Endothelial cell of umbilical vein (primary cell): ENCODE data around the gene ZNF618. TPM values are rescaled to one million over a fixed set of nuclear protein-coding genes. Genes with fewer than 3 reads are reported as not detected.

Experiments
- BruUV-seq: library from RNA; stranded (reverse); fragments of 400-500 nt; replicated peaks from 2 replicates; lab custom pipeline; 2021; lab: Mats Ljungman, UMichigan
- CTCF ChIA-PET: fragments of 300-600, 350-600 bp; sonication (Branson Sonifier 250); formaldehyde crosslinking; loops from one replicate; lab custom pipeline; 2021; ENCODE audit warnings: antibody characterized with exemption, inconsistent platforms; lab: Charles Lee
- POLR2A ChIA-PET: fragments of 300-600, 350-600 bp; sonication (Branson Sonifier 250); formaldehyde crosslinking; loops from one replicate; lab custom pipeline; 2021; ENCODE audit warnings: antibody characterized with exemption, inconsistent platforms; lab: Charles Lee
- DNase-seq: peaks from one replicate; pipeline ENCODE4 v3.0.0-alpha.2; 2011; ENCODE audit warnings: low read depth, low spot score
- FAIRE-seq: peaks from 2 replicates; lab custom pipeline; 2011; peaks lifted over from hg19 to GRCh38; lab: Jason Lieb, UNC
- H2AFZ ChIP-seq: 2 replicates; pipeline ENCODE4 v1.6.0; 2012; ENCODE audit warnings: low read depth, low read length, control low read depth, inconsistent platforms
- H3K27ac ChIP-seq: 2 replicates; pipeline ENCODE4 v1.5.1; 2011; ENCODE audit warnings: low read depth, mild to moderate bottlenecking, control low read depth, low read length, moderate library complexity; ENCODE audit not compliant: insufficient read depth
- H3K27me3 ChIP-seq, 2 experiments: 2 replicates each; pipeline versions ENCODE4 v1.6.0 to v1.6.1; 2011; ENCODE audit warnings: low read length in 2 of 2, mixed read lengths in 1 of 2; ENCODE audit not compliant: control insufficient read depth in 2 of 2, insufficient read depth in 2 of 2
- H3K36me3 ChIP-seq, 2 experiments: 2 replicates in 1 of 2; 3 replicates in 1 of 2; pipeline ENCODE4 v1.5.1; 2011; ENCODE audit warnings: low read length in 2 of 2, mild to moderate bottlenecking in 1 of 2, moderate library complexity in 1 of 2; ENCODE audit not compliant: control insufficient read depth in 2 of 2, insufficient read depth in 2 of 2; ENCODE audit errors: extremely low read depth in 1 of 2
- H3K4me1 ChIP-seq: 3 replicates; pipeline ENCODE4 v1.5.1; 2011; ENCODE audit warnings: mild to moderate bottlenecking, low read length; ENCODE audit not compliant: control insufficient read depth, insufficient read depth; ENCODE audit errors: extremely low read depth
- H3K4me2 ChIP-seq: 2 replicates; pipeline ENCODE4 v1.6.1; 2011; ENCODE audit warnings: low read length, control low read depth, mixed read lengths; ENCODE audit not compliant: insufficient read depth
- H3K4me3 ChIP-seq, 3 experiments: fragments of 200-600 bp in 1 of 3; sonication (generic), shearing (Covaris generic) in 1 of 3; replicated peaks in 1 of 3; 2 replicates each; pipeline ENCODE4 v1.5.1; 2011 to 2016; ENCODE audit warnings: control low read depth in 3 of 3, low read length in 3 of 3, mild to moderate bottlenecking in 2 of 3, inconsistent platforms in 1 of 3, low read depth in 1 of 3, moderate library complexity in 1 of 3; ENCODE audit not compliant: insufficient read depth in 1 of 3
- H3K79me2 ChIP-seq: 2 replicates; pipeline ENCODE4 v1.6.0; 2012; ENCODE audit warnings: low read length, inconsistent platforms; ENCODE audit not compliant: control insufficient read depth, insufficient read depth
- H3K9ac ChIP-seq: replicated peaks from 2 replicates; pipeline ENCODE3; 2011; ENCODE audit warnings: low read length, control low read depth; ENCODE audit not compliant: insufficient read depth; ENCODE audit errors: extremely low read depth
- H3K9me1 ChIP-seq: replicated peaks from 3 replicates; pipeline ENCODE4 v1.6.0; 2011; ENCODE audit warnings: mild to moderate bottlenecking, low read length; ENCODE audit not compliant: control insufficient read depth, insufficient read depth; ENCODE audit errors: extremely low read depth
- H3K9me3 ChIP-seq: replicated peaks from 2 replicates; pipeline ENCODE4 v1.5.1; 2012; ENCODE audit warnings: low read length, inconsistent platforms; ENCODE audit not compliant: control insufficient read depth, insufficient read depth
- H4K20me1 ChIP-seq: replicated peaks from 2 replicates; pipeline ENCODE3; 2011; ENCODE audit warnings: mild to moderate bottlenecking, low read length; ENCODE audit not compliant: control insufficient read depth, insufficient read depth; ENCODE audit errors: extremely low read depth
- EZH2 ChIP-seq: IDR thresholded peaks from 2 replicates; pipeline ENCODE4 v1.6.1; 2012; ENCODE audit warnings: borderline replicate concordance, low read depth, mild to moderate bottlenecking, moderate library complexity, low read length, inconsistent platforms; ENCODE audit not compliant: severe bottlenecking
- FOS ChIP-seq: IDR thresholded peaks from 2 replicates; pipeline ENCODE4 v1.6.1; 2011; ENCODE audit warnings: mild to moderate bottlenecking, low read length, moderate library complexity, borderline replicate concordance; ENCODE audit not compliant: insufficient read depth
- GATA2 ChIP-seq: IDR thresholded peaks from 2 replicates; pipeline ENCODE4 v1.7.0; 2011; ENCODE audit warnings: low read depth, mild to moderate bottlenecking, moderate library complexity, mixed read lengths, low read length; ENCODE audit not compliant: insufficient read length, insufficient read depth
- JUN ChIP-seq: IDR thresholded peaks from 2 replicates; pipeline ENCODE4 v1.6.1; 2011; ENCODE audit warnings: borderline replicate concordance, low read depth; ENCODE audit not compliant: insufficient read length, insufficient read depth
- MYC ChIP-seq: IDR thresholded peaks from one replicate; pipeline ENCODE4 v1.6.1; 2011; ENCODE audit warnings: mild to moderate bottlenecking, low read depth, low read length
- POLR2A ChIP-seq: IDR thresholded peaks from 2 replicates; pipeline ENCODE4 v1.6.1; 2012; ENCODE audit warnings: low read depth, mild to moderate bottlenecking, control low read depth, low read length
- POLR2AphosphoS5 ChIP-seq: IDR thresholded peaks from 2 replicates; pipeline ENCODE4 v1.6.1; 2012; ENCODE audit warnings: low read depth, mild to moderate bottlenecking, control low read depth, low read length, moderate library complexity; ENCODE audit not compliant: insufficient read depth
- dilution Hi-C: fragments of 300-500 bp; cut with MboI; formaldehyde crosslinking; loops from one replicate; pipeline ENCODE4 v1.15.0; 2019; ENCODE audit warnings: low sequenced_read_pairs; ENCODE audit not compliant: extremely low pct_ligation_motif_present
- intact Hi-C: fragments of 100-400 bp; cut with micrococcal nuclease; formaldehyde crosslinking; loops from one replicate; pipeline ENCODE4 v1.10.0; 2022
- polyA plus RNA-seq, 4 experiments: library from polyadenylated mRNA; depleted of rRNA in 3 of 4; stranded (reverse) in 3 of 4; unstranded in 1 of 4; fragments of >200 nt; gene quantifications; 2 replicates each; pipeline versions ENCODE4 v1.2.1 to v1.2.3, GENCODE V29; 2011 to 2012; ENCODE audit warnings: missing spikeins in 1 of 4
- total RNA-seq: library from RNA; stranded (reverse); gene quantifications from 2 replicates; pipeline ENCODE4 v1.2.3, GENCODE V29; 2021
- TF ChIP-seq, protein P1 (sequence below): IDR thresholded peaks from 2 replicates; pipeline ENCODE4 v1.6.1; 2011; ENCODE audit not compliant: insufficient read depth, insufficient read length
- TF ChIP-seq, protein P2 (sequence below), 2 donors: IDR thresholded peaks; 1 replicate in 1 of 2; 2 replicates in 1 of 2; pipeline ENCODE4 v1.5.1; 2011; ENCODE audit warnings: low read length in 2 of 2, mild to moderate bottlenecking in 2 of 2, moderate library complexity in 2 of 2, control low read depth in 1 of 2, inconsistent platforms in 1 of 2, low read depth in 1 of 2; ENCODE audit not compliant: insufficient read depth in 1 of 2; ENCODE audit errors: extremely low read depth in 1 of 2

The ZNF618 gene
- total and polyA plus RNA-seq, 2 donors (not counting 3 experiments of a cell fraction or from before 2014, with no cell fraction given) = 22.6 to 80.3 TPM

DNA sequence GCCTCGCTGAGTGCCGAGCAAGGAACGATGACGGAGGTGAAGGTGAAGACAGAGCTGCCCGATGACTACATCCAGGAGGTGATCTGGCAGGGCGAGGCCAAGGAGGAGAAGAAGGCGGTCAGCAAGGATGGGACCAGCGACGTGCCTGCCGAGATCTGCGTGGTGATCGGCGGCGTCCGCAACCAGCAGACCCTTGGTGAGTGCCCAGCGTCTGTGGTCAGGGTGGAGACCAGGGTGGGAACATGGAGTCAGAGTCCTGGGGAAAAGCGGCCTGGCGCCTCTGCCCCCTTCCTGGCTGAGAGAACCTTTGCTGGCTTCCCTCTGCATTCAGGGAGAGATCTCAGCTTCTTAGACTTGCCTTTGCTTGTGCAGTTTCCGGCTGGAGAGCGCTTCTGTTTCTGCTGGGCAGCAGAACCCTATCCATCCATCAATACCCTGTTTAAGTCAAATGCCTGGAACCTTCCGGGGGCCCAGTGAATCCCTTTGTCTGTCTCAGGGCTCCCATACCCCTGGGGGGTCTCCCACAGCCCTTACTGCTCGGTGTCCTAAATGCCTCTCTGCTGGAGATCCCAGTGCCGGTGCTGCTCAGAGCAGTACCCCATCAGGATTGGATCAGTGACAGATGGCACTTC lies 112.4 kb downstream of the ZNF618 start:
- Histone ChIP-seq H4K20me1 (peaks cover 5% of the 10 kb centered on the region), H3K27ac (no peak overlapping the region), H3K9me3 (no peaks in the 10 kb centered on the region), H3K9ac (no peak overlapping the region), H3K27me3 (no peaks in the 10 kb centered on the region), H3K4me3 (no peak overlapping the region), H3K79me2 (peaks cover 40% of the 10 kb centered on the region), H3K4me1 (peaks cover 37% of the 10 kb centered on the region), H3K9me1 (no peaks in the 10 kb centered on the region), H3K4me2 (no peak overlapping the region), H2AFZ (no peak overlapping the region), H3K36me3 (peaks cover 0 to 36% of the 10 kb centered on the region in 2 experiments)
- no TSS peak for BruUV-seq
- ChIA-PET CTCF (no interaction called here), POLR2A (no interaction called here)
- TF ChIP-seq JUN (no peak), POLR2A (no peak), POLR2AphosphoS5 (no peak), FOS (no peak), MYC (no peak), EZH2 (no peak), GATA2 (no peak)
- TF ChIP-seq, protein P1, sequence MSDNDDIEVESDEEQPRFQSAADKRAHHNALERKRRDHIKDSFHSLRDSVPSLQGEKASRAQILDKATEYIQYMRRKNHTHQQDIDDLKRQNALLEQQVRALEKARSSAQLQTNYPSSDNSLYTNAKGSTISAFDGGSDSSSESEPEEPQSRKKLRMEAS = no peak
- TF ChIP-seq, protein P2, sequence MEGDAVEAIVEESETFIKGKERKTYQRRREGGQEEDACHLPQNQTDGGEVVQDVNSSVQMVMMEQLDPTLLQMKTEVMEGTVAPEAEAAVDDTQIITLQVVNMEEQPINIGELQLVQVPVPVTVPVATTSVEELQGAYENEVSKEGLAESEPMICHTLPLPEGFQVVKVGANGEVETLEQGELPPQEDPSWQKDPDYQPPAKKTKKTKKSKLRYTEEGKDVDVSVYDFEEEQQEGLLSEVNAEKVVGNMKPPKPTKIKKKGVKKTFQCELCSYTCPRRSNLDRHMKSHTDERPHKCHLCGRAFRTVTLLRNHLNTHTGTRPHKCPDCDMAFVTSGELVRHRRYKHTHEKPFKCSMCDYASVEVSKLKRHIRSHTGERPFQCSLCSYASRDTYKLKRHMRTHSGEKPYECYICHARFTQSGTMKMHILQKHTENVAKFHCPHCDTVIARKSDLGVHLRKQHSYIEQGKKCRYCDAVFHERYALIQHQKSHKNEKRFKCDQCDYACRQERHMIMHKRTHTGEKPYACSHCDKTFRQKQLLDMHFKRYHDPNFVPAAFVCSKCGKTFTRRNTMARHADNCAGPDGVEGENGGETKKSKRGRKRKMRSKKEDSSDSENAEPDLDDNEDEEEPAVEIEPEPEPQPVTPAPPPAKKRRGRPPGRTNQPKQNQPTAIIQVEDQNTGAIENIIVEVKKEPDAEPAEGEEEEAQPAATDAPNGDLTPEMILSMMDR (IDR thresholded peaks at IDR 0.05; ENCODE audit: extremely low read depth in 1 of 2, insufficient read depth in 1 of 2, low read depth in 1 of 2, low read length in 2 of 2) = no peak
- intact Hi-C loops = no loop called here
- DNase-seq = no peak
- FAIRE-seq = no peak
- dilution Hi-C loops = no loop called here
